Left kidney (tissue), 8 donors: ENCODE results near the gene ZNF444. TPM values are rescaled to one million over a fixed set of nuclear protein-coding genes. Genes with fewer than 3 reads are reported as not detected.
A peak's percentile ranks its signal among the peaks of the same experiment; 100 is the strongest.
"Not testable (repeated sequence)": the region's sequence is repeated elsewhere in the genome, so short reads cannot be mapped to it uniquely, and the experiment has no call there.

Experiments used
- DNase-seq: peaks from one replicate; pipeline ENCODE4 v3.0.0-alpha.2; 2013
- long read RNA-seq, 8 donors: transcript quantifications; one replicate each; lab custom pipeline, GENCODE V29; 2026
- polyA plus RNA-seq: library from polyadenylated mRNA; unstranded; fragments of 120-200 nt; gene quantifications from one replicate; pipeline ENCODE4 v1.2.1, GENCODE V29; 2013; ENCODE audit not compliant: insufficient read length

Gene ZNF444
- polyA plus RNA-seq, result 28.5 TPM
- long read RNA-seq, donor 1, full-length matches to known transcripts, result 21 of 36 reads
- long read RNA-seq, donor 1, partial matches to known transcripts, result 15 of 36 reads
- long read RNA-seq, donor 1, other reads (novel, unspliced or antisense), result 0 of 36 reads
- long read RNA-seq, donor 2, full-length matches to known transcripts, result 10 of 10 reads
- long read RNA-seq, donor 2, partial matches to known transcripts, result 0 of 10 reads
- long read RNA-seq, donor 2, other reads (novel, unspliced or antisense), result 0 of 10 reads
- long read RNA-seq, donor 3, full-length matches to known transcripts, result 10 of 10 reads
- long read RNA-seq, donor 3, partial matches to known transcripts, result 0 of 10 reads
- long read RNA-seq, donor 3, other reads (novel, unspliced or antisense), result 0 of 10 reads
- long read RNA-seq, donor 4, partial matches to known transcripts, result 0 of 1 reads
- long read RNA-seq, donor 4, other reads (novel, unspliced or antisense), result 0 of 1 reads
- long read RNA-seq, donor 5, full-length matches to known transcripts, result 22 of 22 reads
- long read RNA-seq, donor 5, partial matches to known transcripts, result 0 of 22 reads
- long read RNA-seq, donor 5, other reads (novel, unspliced or antisense), result 0 of 22 reads
- long read RNA-seq, donor 6, transcript ZNF444-201 (5 exons, 2,042 nt), result major isoform, 17 of 23 reads
- long read RNA-seq, donor 6, partial matches to known transcripts, result 5 of 23 reads
- long read RNA-seq, donor 6, other reads (novel, unspliced or antisense), result 0 of 23 reads
- long read RNA-seq, donor 7, full-length matches to known transcripts, result 18 of 25 reads
- long read RNA-seq, donor 7, partial matches to known transcripts, result 7 of 25 reads
- long read RNA-seq, donor 7, other reads (novel, unspliced or antisense), result 0 of 25 reads
- long read RNA-seq, donor 8, full-length matches to known transcripts, result 7 of 7 reads
- long read RNA-seq, donor 8, partial matches to known transcripts, result 0 of 7 reads
- long read RNA-seq, donor 8, other reads (novel, unspliced or antisense), result 0 of 7 reads

- peak; percentile 99 for DNase-seq
These were observed at the start of gene ZNF444 for GRCh38 chr19:56140583-56141416. TSS of gene ZNF444 (plus strand) at chr19:56141287. CDS start at chr19:56146912, 5,625 bp downstream.

GRCh38 chr19:56091751-56092546, 49.1 kb upstream of the ZNF444 start:
- no peak for DNase-seq

- no peak for DNase-seq
These were observed 48.1 kb upstream of the ZNF444 start for GRCh38 chr19:56092685-56093631.

- DNase-seq, result no peak
These were observed 46.6 kb upstream of the ZNF444 start for GRCh38 chr19:56094449-56094848.

- no peak for DNase-seq
These were observed 44.4 kb upstream of the ZNF444 start for GRCh38 chr19:56096665-56097064.

GRCh38 chr19:56097306-56097705, 43.8 kb upstream of the ZNF444 start:
- DNase-seq, result no peak

- no peak for DNase-seq
These were observed 43.3 kb upstream of the ZNF444 start for GRCh38 chr19:56097776-56098175.

- not testable (repeated sequence) for DNase-seq
These were observed 42.9 kb upstream of the ZNF444 start for GRCh38 chr19:56098237-56098636.

- no peak for DNase-seq
These were observed 42.1 kb upstream of the ZNF444 start for GRCh38 chr19:56098731-56099568.

- no peak for DNase-seq
These were observed 41.2 kb upstream of the ZNF444 start for GRCh38 chr19:56099638-56100539.

- DNase-seq, result no peak
These were observed 40.0 kb upstream of the ZNF444 start for GRCh38 chr19:56101095-56101494.

- no peak for DNase-seq
These were observed 39.1 kb upstream of the ZNF444 start for GRCh38 chr19:56101746-56102535.

GRCh38 chr19:56103027-56103614, 38.0 kb upstream of the ZNF444 start:
- DNase-seq, result no peak

- DNase-seq, result no peak
These were observed 36.7 kb upstream of the ZNF444 start for GRCh38 chr19:56104423-56104822.

GRCh38 chr19:56105090-56105701, 35.9 kb upstream of the ZNF444 start:
- peak; percentile 66 for DNase-seq
